Right atrium auricular region (tissue), 2 donors: Measurements from ENCODE around the gene RBM12. TPM values are rescaled to one million over a fixed set of nuclear protein-coding genes. Genes with fewer than 3 reads are reported as not detected.

Experiments
- DNase-seq: peaks from one replicate; pipeline ENCODE4 v3.0.0-alpha.2; 2019; ENCODE audit warnings: low spot score
- H3K27ac ChIP-seq, 2 donors: fragments of 200-600 bp; sonication (generic); 1 replicate in 1 of 2; 2 replicates in 1 of 2; pipeline ENCODE4 v1.5.1; 2016 to 2019
- H3K27me3 ChIP-seq, 2 donors: fragments of 200-600 bp; sonication (generic); one replicate each; pipeline versions ENCODE4 v1.5.1 to v1.6.0; 2017 to 2019
- H3K36me3 ChIP-seq: fragments of 200-600 bp; sonication (generic); one replicate; pipeline ENCODE4 v1.5.1; 2016
- H3K4me1 ChIP-seq, 2 donors: fragments of 200-600 bp; sonication (generic); one replicate each; pipeline versions ENCODE4 v1.5.1 to v1.6.0; 2017 to 2019
- H3K4me3 ChIP-seq, 2 donors: fragments of 200-600 bp; sonication (generic); 1 replicate in 1 of 2; 2 replicates in 1 of 2; pipeline ENCODE4 v1.5.1; 2017 to 2019; ENCODE audit warnings: mild to moderate bottlenecking in 1 of 2, moderate library complexity in 1 of 2
- H3K9me3 ChIP-seq, 2 donors: fragments of 200-600 bp; sonication (generic); one replicate each; pipeline ENCODE4 v1.5.1; 2019
- CTCF ChIP-seq, 2 donors: fragments of 200-600 bp; sonication (generic); IDR thresholded peaks; one replicate each; pipeline ENCODE4 v1.5.1; 2019; ENCODE audit warnings: antibody characterized with exemption in 2 of 2
- total RNA-seq, 2 donors: library from RNA; depleted of rRNA; stranded (reverse); fragments of >200 nt; gene quantifications; one replicate each; pipeline ENCODE4 v1.1.0, GENCODE V29; 2016

The RBM12 gene
- total RNA-seq, 2 donors from 2014 or later = 18.4 to 20.9 TPM

DNA sequence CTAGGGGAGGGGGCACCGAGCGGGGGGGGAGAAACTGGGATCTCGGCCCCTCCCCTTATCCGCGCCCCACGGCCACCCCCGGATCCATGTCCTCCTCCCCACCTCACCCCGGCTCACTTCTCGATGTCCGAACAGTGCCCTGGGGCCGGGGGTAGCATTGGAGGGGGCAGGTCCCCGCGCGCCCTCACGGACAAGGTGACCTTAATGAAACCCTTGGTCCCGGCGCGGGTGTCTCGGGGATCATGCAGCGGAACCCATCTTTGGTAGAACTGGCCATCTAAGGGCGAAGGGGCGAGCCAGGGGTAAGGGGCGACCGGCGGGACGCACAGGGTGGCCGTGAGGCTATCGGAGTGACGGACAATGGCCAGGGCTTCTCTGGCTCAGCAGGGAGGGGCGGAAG, 62.7 kb downstream of the RBM12 start:
- no peaks in the 10 kb centered on the region for H3K9me3 ChIP-seq
- no peaks in the 10 kb centered on the region for H3K27me3 ChIP-seq
- no peak for DNase-seq
- TF ChIP-seq CTCF (IDR thresholded peaks at IDR 0.05) = no peak
- H3K4me1 ChIP-seq = peaks cover 0 to 20% of the 10 kb centered on the region in 2 donors
- H3K4me3 ChIP-seq = peak overlapping the region; percentile 20 to 51
- H3K27ac ChIP-seq = no peak overlapping the region
- H3K36me3 ChIP-seq = no peaks in the 10 kb centered on the region

- Histone ChIP-seq H3K36me3 (no peaks in the 10 kb centered on the region), H3K4me3 (peak overlapping the region; percentile 20 to 51), H3K4me1 (peaks cover 0 to 20% of the 10 kb centered on the region in 2 donors), H3K9me3 (no peaks in the 10 kb centered on the region), H3K27ac (no peak overlapping the region), H3K27me3 (no peaks in the 10 kb centered on the region)
- DNase-seq = peak; percentile 72
- peak in 1 of 2 donors; percentile 66 for TF ChIP-seq CTCF (IDR thresholded peaks at IDR 0.05)
Observed at GRCh38 chr20:35600993-35601973, 63.4 kb downstream of the RBM12 start.

DNA sequence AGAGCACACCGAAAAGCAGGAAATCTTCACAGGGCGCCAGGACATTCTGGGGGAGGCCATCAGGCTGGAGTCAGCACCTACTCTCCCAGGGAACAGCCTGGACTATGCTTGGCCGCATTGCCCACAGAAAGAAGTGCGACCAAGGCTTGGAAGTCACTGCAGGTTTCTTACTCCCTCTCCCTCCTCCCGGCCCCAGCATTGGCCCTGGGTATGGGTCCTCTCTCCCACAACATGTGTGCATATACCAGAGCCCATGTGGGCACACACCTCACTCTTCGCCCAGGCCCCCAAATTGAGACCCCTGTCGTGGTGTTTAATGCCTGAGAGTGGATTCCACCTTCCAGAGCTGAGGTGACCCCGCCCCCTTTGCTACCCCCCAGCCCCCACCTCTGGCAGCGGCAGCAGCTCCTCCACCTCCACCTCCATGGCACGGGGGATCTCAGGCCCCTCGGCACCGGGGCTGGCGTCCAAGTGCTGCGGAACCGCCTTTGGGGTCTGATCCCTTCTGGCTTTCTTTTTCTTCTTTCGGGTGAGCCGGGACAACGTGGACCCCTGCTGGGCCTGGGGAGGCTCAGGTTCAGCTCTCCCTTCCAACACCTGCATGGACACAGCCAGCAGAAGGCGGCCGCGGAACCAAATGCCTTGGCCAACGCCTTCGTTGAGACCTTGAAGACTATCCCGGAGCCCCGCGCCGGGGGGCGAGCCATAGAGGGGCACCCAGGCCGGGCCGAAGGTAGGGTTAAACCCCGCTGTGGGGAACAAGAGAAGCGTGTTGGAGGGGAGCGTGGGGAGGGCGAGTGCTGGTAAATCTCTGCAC, 64.3 kb downstream of the RBM12 start:
- Histone ChIP-seq H3K27ac (no peak overlapping the region), H3K27me3 (no peaks in the 10 kb centered on the region), H3K4me3 (peak overlapping the region; percentile 20 to 51), H3K9me3 (no peaks in the 10 kb centered on the region), H3K36me3 (no peaks in the 10 kb centered on the region), H3K4me1 (peaks cover 0 to 20% of the 10 kb centered on the region in 2 donors)
- DNase-seq = no peak
- TF ChIP-seq CTCF (IDR thresholded peaks at IDR 0.05) = no peak

GRCh38 chr20:35599776-35600120, 65.0 kb downstream of the RBM12 start:
- Histone ChIP-seq H3K27me3 (no peaks in the 10 kb centered on the region), H3K4me1 (peaks cover 0 to 20% of the 10 kb centered on the region in 2 donors), H3K9me3 (no peaks in the 10 kb centered on the region), H3K27ac (no peak overlapping the region), H3K4me3 (no peak overlapping the region), H3K36me3 (no peaks in the 10 kb centered on the region)
- TF ChIP-seq CTCF (IDR thresholded peaks at IDR 0.05) = no peak
- DNase-seq = no peak

Other genes with a start within 250 kb of the RBM12 start
- gene GDF5, start 226.7 kb downstream of the RBM12 start, total RNA-seq = 1 to 10 TPM in 1 of 2 donors, under 1 TPM in 1; 0.70 to 2.6 TPM
- 10 to 100 TPM; 13.0 to 18.9 TPM for gene CEP250, start 209.3 kb downstream of the RBM12 start, total RNA-seq
- gene C20orf173, start 135.2 kb downstream of the RBM12 start, total RNA-seq = not detected
- 100 to 1,000 TPM in 1 of 2 donors, 10 to 100 TPM in 1; 99.9 to 155 TPM for gene ERGIC3, start 122.8 kb downstream of the RBM12 start, total RNA-seq
- 1 to 10 TPM; 4.6 to 5.5 TPM for gene SPAG4, start 49.1 kb downstream of the RBM12 start, total RNA-seq
- 10 to 100 TPM; 39.2 to 60.4 TPM for gene CPNE1, start within 50 bp of the RBM12 start, total RNA-seq
- 10 to 100 TPM; 24.6 to 38.7 TPM for gene NFS1, start 34.5 kb upstream of the RBM12 start, total RNA-seq
- gene ROMO1, start 34.5 kb upstream of the RBM12 start, total RNA-seq = 100 to 1,000 TPM; 263 to 409 TPM
- 100 to 1,000 TPM; 106 to 112 TPM for gene RBM39, start 77.4 kb upstream of the RBM12 start, total RNA-seq
- gene PHF20, start 107.1 kb upstream of the RBM12 start, total RNA-seq = 10 to 100 TPM; 29.7 to 34.7 TPM